ENCODE data around the gene RABGEF1.
"Not testable (repeated sequence)": the region's sequence is repeated elsewhere in the genome, so short reads cannot be mapped to it uniquely, and the experiment has no call there.

Gene RABGEF1

GRCh38 chr7:66698652-66699205 is 41.8 kb upstream of the RABGEF1 start:
- no peak for DNase-seq (ENCODE audit: low spot score)
- ChIA-PET POLR2A (ENCODE audit: low non-redundant PET) (no interaction called here), CTCF (no interaction called here)
- TF ChIP-seq, protein P1, sequence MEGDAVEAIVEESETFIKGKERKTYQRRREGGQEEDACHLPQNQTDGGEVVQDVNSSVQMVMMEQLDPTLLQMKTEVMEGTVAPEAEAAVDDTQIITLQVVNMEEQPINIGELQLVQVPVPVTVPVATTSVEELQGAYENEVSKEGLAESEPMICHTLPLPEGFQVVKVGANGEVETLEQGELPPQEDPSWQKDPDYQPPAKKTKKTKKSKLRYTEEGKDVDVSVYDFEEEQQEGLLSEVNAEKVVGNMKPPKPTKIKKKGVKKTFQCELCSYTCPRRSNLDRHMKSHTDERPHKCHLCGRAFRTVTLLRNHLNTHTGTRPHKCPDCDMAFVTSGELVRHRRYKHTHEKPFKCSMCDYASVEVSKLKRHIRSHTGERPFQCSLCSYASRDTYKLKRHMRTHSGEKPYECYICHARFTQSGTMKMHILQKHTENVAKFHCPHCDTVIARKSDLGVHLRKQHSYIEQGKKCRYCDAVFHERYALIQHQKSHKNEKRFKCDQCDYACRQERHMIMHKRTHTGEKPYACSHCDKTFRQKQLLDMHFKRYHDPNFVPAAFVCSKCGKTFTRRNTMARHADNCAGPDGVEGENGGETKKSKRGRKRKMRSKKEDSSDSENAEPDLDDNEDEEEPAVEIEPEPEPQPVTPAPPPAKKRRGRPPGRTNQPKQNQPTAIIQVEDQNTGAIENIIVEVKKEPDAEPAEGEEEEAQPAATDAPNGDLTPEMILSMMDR (conservative IDR thresholded peaks at IDR 0.05; ENCODE audit: low read depth): no peak
- peak overlapping the region; percentile 69 for H3K27ac ChIP-seq

- ChIA-PET POLR2A (ENCODE audit: low non-redundant PET) (no interaction called here), CTCF (no interaction called here)
- TF ChIP-seq, protein P1 (conservative IDR thresholded peaks at IDR 0.05; ENCODE audit: low read depth): no peak
- peak overlapping the region; percentile 17 for H3K27ac ChIP-seq
- DNase-seq (ENCODE audit: low spot score): no peak
Observed at GRCh38 chr7:66699998-66700397, 40.5 kb upstream of the RABGEF1 start.

GRCh38 chr7:66700633-66701131 is 39.9 kb upstream of the RABGEF1 start:
- no peak for DNase-seq (ENCODE audit: low spot score)
- ChIA-PET POLR2A (ENCODE audit: low non-redundant PET) (no interaction called here), CTCF (no interaction called here)
- H3K27ac ChIP-seq: peak overlapping the region; percentile 17; the same call in 1 of the 2 replicates
- TF ChIP-seq, protein P1 (conservative IDR thresholded peaks at IDR 0.05; ENCODE audit: low read depth): no peak

- H3K27ac ChIP-seq: no peak overlapping the region
- DNase-seq (ENCODE audit: low spot score): no peak
- TF ChIP-seq, protein P1 (conservative IDR thresholded peaks at IDR 0.05; ENCODE audit: low read depth): no peak
- ChIA-PET CTCF (no interaction called here), POLR2A (ENCODE audit: low non-redundant PET) (no interaction called here)
Observed at GRCh38 chr7:66707825-66708224, 32.7 kb upstream of the RABGEF1 start.

DNA sequence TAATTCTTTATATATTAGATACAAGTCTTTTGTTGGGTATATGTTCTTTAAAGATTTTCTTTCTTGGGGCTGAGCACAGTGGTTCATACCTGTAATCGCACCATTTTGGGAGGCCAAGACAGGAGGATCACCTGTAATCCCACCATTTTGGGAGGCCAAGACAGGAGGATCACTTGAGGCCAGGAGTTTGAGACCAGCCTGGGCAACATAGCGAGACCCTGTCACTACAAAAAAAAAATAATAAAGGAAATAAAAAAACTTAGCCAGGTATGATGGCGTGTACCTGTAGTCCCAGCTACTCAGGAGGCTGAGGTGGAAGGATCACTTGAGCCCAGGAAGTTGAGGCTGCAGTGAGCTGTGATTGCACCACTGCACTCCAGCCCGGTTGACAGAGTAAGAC is 29.8 kb upstream of the RABGEF1 start:
- POLR2A ChIA-PET (ENCODE audit: low non-redundant PET); CTCF ChIA-PET; DNase-seq (ENCODE audit: low spot score); H3K27ac ChIP-seq: not testable (repeated sequence)

GRCh38 chr7:66713687-66714086 is 26.8 kb upstream of the RABGEF1 start:
- POLR2A ChIA-PET (ENCODE audit: low non-redundant PET): no interaction called here
- TF ChIP-seq, protein P1 (conservative IDR thresholded peaks at IDR 0.05; ENCODE audit: low read depth): no peak
- H3K27ac ChIP-seq: no peak overlapping the region
- CTCF ChIA-PET: no interaction called here
- DNase-seq (ENCODE audit: low spot score): no peak

GRCh38 chr7:66716634-66717033 is 23.9 kb upstream of the RABGEF1 start:
- CTCF ChIA-PET: not testable (repeated sequence)

GRCh38 chr7:66720561-66720960 is 20.0 kb upstream of the RABGEF1 start:
- ChIA-PET CTCF (interaction anchor here (0.6 kb wide), 1 partner anchor 170 kb away, joined by 3 read pairs; no protein-coding TSS in a partner anchor), POLR2A (ENCODE audit: low non-redundant PET) (no interaction called here)
- H3K27ac ChIP-seq: no peak overlapping the region
- no peak for DNase-seq (ENCODE audit: low spot score)
- TF ChIP-seq, protein P1 (conservative IDR thresholded peaks at IDR 0.05; ENCODE audit: low read depth): no peak

More at GRCh38 chr7:66716634-66717033, 23.9 kb upstream of the RABGEF1 start:
- H3K27ac ChIP-seq; POLR2A ChIA-PET (ENCODE audit: low non-redundant PET); DNase-seq (ENCODE audit: low spot score): not testable (repeated sequence)
